K562 (cell line): ENCODE measurements around the gene TRANK1. TPM values are rescaled to one million over a fixed set of nuclear protein-coding genes. Genes with fewer than 3 reads are reported as not detected.

Experiments used
- BCL6 ChIP-seq: fragments of 250-450 bp; sonication (Bioruptor Pico); IDR thresholded peaks from 2 replicates; pipeline ENCODE4 v1.4.0; 2020
- CCNT2 ChIP-seq: IDR thresholded peaks from 2 replicates; pipeline ENCODE4 v1.6.1; 2011; ENCODE audit warnings: borderline replicate concordance, low read depth, mild to moderate bottlenecking, moderate library complexity, mixed read lengths, low read length; ENCODE audit not compliant: insufficient read length; ENCODE audit errors: extremely low read depth
- CGGBP1 ChIP-seq: fragments of 250-450 bp; sonication (Bioruptor Pico); IDR thresholded peaks from 2 replicates; pipeline ENCODE4 v1.9.0; 2021; ENCODE audit warnings: mild to moderate bottlenecking
- ETV5 ChIP-seq: sonication (generic); formaldehyde crosslinking; IDR thresholded peaks from 2 replicates; pipeline ENCODE4 v1.4.0; 2020; ENCODE audit warnings: low read depth, mild to moderate bottlenecking, missing genetic modification reagents
- HCFC1 ChIP-seq: IDR thresholded peaks from 2 replicates; pipeline ENCODE4 v1.6.1; 2012; ENCODE audit warnings: low read depth, low read length, improper control_type of control experiment
- HDAC1 ChIP-seq, 2 experiments: fragments of 450-650 bp; IDR thresholded peaks; 2 replicates each; pipeline ENCODE4 v1.6.1; 2016 to 2017; ENCODE audit warnings: inconsistent platforms in 1 of 2, mild to moderate bottlenecking in 1 of 2, moderate library complexity in 1 of 2
- HOMEZ ChIP-seq: fragments of 250-450 bp; sonication (Bioruptor Pico); IDR thresholded peaks from 2 replicates; pipeline ENCODE4 v1.4.0; 2020; ENCODE audit warnings: mild to moderate bottlenecking, moderate library complexity
- IRF9 ChIP-seq: fragments of 450-650 bp; IDR thresholded peaks from 2 replicates; pipeline ENCODE4 v1.6.1; 2016; ENCODE audit warnings: missing biosample characterization, missing genetic modification characterization
- LEF1 ChIP-seq: fragments of 450-650 bp; IDR thresholded peaks from 2 replicates; pipeline ENCODE4 v1.6.1; 2016; ENCODE audit warnings: mild to moderate bottlenecking
- MEF2D ChIP-seq: conservative IDR thresholded peaks from 2 replicates; pipeline ENCODE4 v1.6.1; 2016; ENCODE audit warnings: low read depth, missing genetic modification characterization, missing compliant biosample characterization
- MIER1 ChIP-seq: fragments of 450-650 bp; IDR thresholded peaks from 2 replicates; pipeline ENCODE4 v1.6.1; 2016; ENCODE audit warnings: antibody characterized with exemption, mild to moderate bottlenecking, low read depth
- PRMT5 ChIP-seq: sonication (generic); formaldehyde crosslinking; IDR thresholded peaks from 2 replicates; pipeline ENCODE4 v1.5.0; 2020; ENCODE audit warnings: missing genetic modification reagents
- RNF219 ChIP-seq: fragments of 250-450 bp; sonication (Bioruptor Pico); IDR thresholded peaks from 2 replicates; pipeline ENCODE4 v1.5.0; 2022; ENCODE audit warnings: mild to moderate bottlenecking
- TFE3 ChIP-seq: fragments of 450-650 bp; formaldehyde crosslinking; IDR thresholded peaks from 2 replicates; pipeline ENCODE4 v1.4.0; 2020; ENCODE audit warnings: mild to moderate bottlenecking, mixed read lengths
- ZBTB49 ChIP-seq: sonication (generic); formaldehyde crosslinking; IDR thresholded peaks from 2 replicates; pipeline ENCODE4 v1.8.0; 2022; ENCODE audit warnings: missing genetic modification reagents, mild to moderate bottlenecking, borderline replicate concordance
- ZC3H8 ChIP-seq: fragments of 450-650 bp; IDR thresholded peaks from 2 replicates; pipeline ENCODE4 v1.6.1; 2017
- ZNF134 ChIP-seq: fragments of 250-450 bp; sonication (Bioruptor Pico); conservative IDR thresholded peaks from 2 replicates; pipeline ENCODE4 v1.4.0; 2020
- ZNF24 ChIP-seq: fragments of 450-650 bp; IDR thresholded peaks from 2 replicates; pipeline ENCODE4 v1.6.1; 2016
- ZNF583 ChIP-seq: fragments of 250-450 bp; sonication (Bioruptor Pico); IDR thresholded peaks from 2 replicates; pipeline ENCODE4 v1.4.0; 2020
- ZNF79 ChIP-seq: fragments of 250-450 bp; sonication (Bioruptor Pico); IDR thresholded peaks from 2 replicates; pipeline ENCODE4 v1.4.0; 2020; ENCODE audit warnings: low read depth, mild to moderate bottlenecking, moderate library complexity
- polyA plus RNA-seq, 8 experiments: library from polyadenylated mRNA; depleted of rRNA in 4 of 8; stranded (reverse) in 5 of 8; unstranded in 3 of 8; fragments of >200 nt; fragmentation: Nextera tagmentation in 2 of 8; fragmentation: Illumina TruSeq in 1 of 8; extraction: Ambion mirVana in 2 of 8; extraction: Trizol in 1 of 8; gene quantifications; 2 replicates each; pipeline versions ENCODE4 v1.2.1 to v1.2.3, GENCODE V29; 2011 to 2014; ENCODE audit warnings: inconsistent platforms in 1 of 8, missing spikeins in 1 of 8
- total RNA-seq, 7 experiments: library from RNA; depleted of rRNA in 6 of 7; stranded (reverse); fragments of >200 nt in 6 of 7; fragmentation: Illumina TruSeq in 2 of 7; extraction: Trizol in 2 of 7; gene quantifications; 2 replicates each; pipeline versions ENCODE4 v1.2.1 to v1.2.3, GENCODE V29; 2011 to 2021; ENCODE audit warnings: low replicate concordance in 1 of 7

Gene TRANK1
- total and polyA plus RNA-seq, 9 of the 15 experiments (the other 6 are each of a cell fraction or from before 2014, with no cell fraction given), result 0.41 to 5.3 (median 2.1) TPM

GRCh38 chr3:36992806-36993325, 48.0 kb upstream of the TRANK1 start, which contains the start of gene EPM2AIP1 (continued):
- TF ChIP-seq HOMEZ (CRISPR knock-in tag), result no peak
- TF ChIP-seq ZBTB49 (CRISPR knock-in tag), result peak; percentile 95
- peak; percentile 69 for TF ChIP-seq CCNT2
- peak; percentile 53; the same call in 1 of the 2 replicates for TF ChIP-seq ZNF134 (CRISPR knock-in tag)
- no peak for TF ChIP-seq PRMT5 (CRISPR knock-in tag)
- TF ChIP-seq HCFC1, result peak; percentile 6; the same call in 1 of the 2 replicates
- no peak for TF ChIP-seq ZNF79 (CRISPR knock-in tag)
- no peak for TF ChIP-seq LEF1
- no peak for TF ChIP-seq BCL6 (CRISPR knock-in tag)
- TF ChIP-seq CGGBP1 (CRISPR knock-in tag), result peak; percentile 47; the same call in 1 of the 2 replicates
- no peak for TF ChIP-seq RNF219 (CRISPR knock-in tag)
- TF ChIP-seq ZNF24, result peak; percentile 65; the same call in 1 of the 2 replicates
- TF ChIP-seq MIER1, result no peak
- TF ChIP-seq MEF2D, result no peak
- TF ChIP-seq ZNF583 (CRISPR knock-in tag), result peak; percentile 87; the same call in 1 of the 2 replicates
- TF ChIP-seq HDAC1 (IDR thresholded peaks at IDR 0.05), result peak in 1 of 2 experiments; percentile 69; a peak in 2 of 4 replicates
- no peak for TF ChIP-seq ZC3H8
- TF ChIP-seq ETV5 (CRISPR knock-in tag), result no peak; the same call in 1 of the 2 replicates
- no peak for TF ChIP-seq IRF9 (tag)
- TF ChIP-seq TFE3 (CRISPR knock-in tag), result no peak
